ENCODE measurements around the gene ERP29. TPM values are rescaled to one million over a fixed set of nuclear protein-coding genes. Genes with fewer than 3 reads are reported as not detected.

ERP29 gene
- polyA plus RNA-seq, 1 donor (not counting 4 experiments of a cell fraction or from before 2014, with no cell fraction given) = 89.4 TPM

GRCh38 chr12:112066566-112066965, 53.3 kb downstream of the ERP29 start:
- no peak overlapping the region for H2AFZ ChIP-seq (ENCODE audit: control insufficient read depth, low read length)
- H4K20me1 ChIP-seq (ENCODE audit: control insufficient read depth, extremely low read depth, insufficient read depth, low read length) = no peaks in the 10 kb centered on the region
- no peaks in the 10 kb centered on the region for H3K4me1 ChIP-seq (ENCODE audit: control insufficient read depth, extremely low read depth, insufficient read depth, low read length)
- FAIRE-seq (no peak), DNase-seq (ENCODE audit: low read depth, low spot score) (no peak)
- H3K79me2 ChIP-seq (ENCODE audit: control insufficient read depth, insufficient read depth, low read length) = no peaks in the 10 kb centered on the region
- no peak overlapping the region for H3K9ac ChIP-seq (ENCODE audit: control insufficient read depth, extremely low read depth, insufficient read depth, low read length)
- H3K4me2 ChIP-seq (ENCODE audit: control insufficient read depth, extremely low read depth, insufficient read depth, low read depth, low read length) = no peak overlapping the region
- H3K27ac ChIP-seq (ENCODE audit: control insufficient read depth, insufficient read depth, low read length) = no peak overlapping the region
- dilution Hi-C loops (cut with MboI; ENCODE audit: extremely low pct_ligation_motif_present, low sequenced_read_pairs) = no loop called here
- TF ChIP-seq EZH2 (IDR thresholded peaks at IDR 0.05; ENCODE audit: low read length) = no peak
- no peak for TF ChIP-seq CTCF (optimal IDR thresholded peaks at IDR 0.05 in 1 of 3, IDR thresholded peaks at IDR 0.05 in 1 of 3, conservative IDR thresholded peaks at IDR 0.05 in 1 of 3; ENCODE audit: extremely low read depth in 1 of 3, insufficient read depth in 2 of 3, low read length in 3 of 3)
- H3K9me3 ChIP-seq (ENCODE audit: control insufficient read depth, low read depth, low read length) = no peaks in the 10 kb centered on the region
- peaks cover 16 to 20% of the 10 kb centered on the region in 2 experiments for H3K36me3 ChIP-seq (ENCODE audit: control insufficient read depth in 2 of 2, extremely low read depth in 1 of 2, insufficient read depth in 2 of 2, low read length in 2 of 2)
- no peaks in the 10 kb centered on the region for H3K27me3 ChIP-seq (ENCODE audit: control insufficient read depth, extremely low read depth, insufficient read depth, low read length)
- H3K4me3 ChIP-seq (ENCODE audit: control insufficient read depth in 2 of 3, extremely low read depth in 1 of 3, insufficient read depth in 2 of 3, low read depth in 1 of 3, low read length in 3 of 3) = no peak overlapping the region
- H3K9me1 ChIP-seq (ENCODE audit: control insufficient read depth, extremely low read depth, insufficient read depth, low read length) = no peaks in the 10 kb centered on the region

Small RNA genes within 50 kb of the gene (small RNA-seq; reads per million reads assigned to genes)
- gene AC004024.1 (ENCODE audit: insufficient read length in 3 of 3, low read depth in 3 of 3, low replicate concordance in 1 of 3) (0 reads per million in 3 experiments), gene MIR3657 (ENCODE audit: insufficient read length in 3 of 3, low read depth in 3 of 3, low replicate concordance in 1 of 3) (0 to 2.0 (median 1.0) reads per million in 3 experiments), gene RF00019 (ENCODE audit: insufficient read length in 3 of 3, low read depth in 3 of 3, low replicate concordance in 1 of 3) (0 reads per million in 3 experiments)

Other genes with a start within 250 kb of the ERP29 start
- 30.6 to 40.1 TPM (median 33.8 TPM) in 3 replicates for gene ALDH2, start 246.5 kb upstream of the ERP29 start, polyA plus RNA-seq
- 32.8 to 41.2 TPM (median 39.1 TPM) in 3 replicates for gene MAPKAPK5, start 171.2 kb upstream of the ERP29 start, polyA plus RNA-seq
- gene TMEM116, start 261 bp upstream of the ERP29 start, polyA plus RNA-seq = 5.2 to 8.3 TPM (median 7.7 TPM) in 3 replicates
- gene NAA25, start 95.4 kb downstream of the ERP29 start, polyA plus RNA-seq = 18.9 to 26.1 TPM (median 20.3 TPM) in 3 replicates
- 23.7 to 33.1 TPM (median 25.6 TPM) in 3 replicates for gene TRAFD1, start 112.1 kb downstream of the ERP29 start, polyA plus RNA-seq